ENCODE measurements around the gene CTXND1. TPM values are rescaled to one million over a fixed set of nuclear protein-coding genes. Genes with fewer than 3 reads are reported as not detected.
A peak's percentile ranks its signal among the peaks of the same experiment; 100 is the strongest.
"Not testable (repeated sequence)": the region's sequence is repeated elsewhere in the genome, so short reads cannot be mapped to it uniquely, and the experiment has no call there.

The CTXND1 gene
- polyA plus RNA-seq, 12 donors = 0.69 to 2.1 (median 0.93) TPM; not detected in 1

- DNase-seq = no peak
Measured at GRCh38 chr15:80160570-80161156, 91.3 kb downstream of the CTXND1 start.

- DNase-seq = no peak
Measured at GRCh38 chr15:80159811-80160569, 92.0 kb downstream of the CTXND1 start.

- no peak for DNase-seq
Measured at GRCh38 chr15:80159301-80159700, 92.7 kb downstream of the CTXND1 start.

DNA sequence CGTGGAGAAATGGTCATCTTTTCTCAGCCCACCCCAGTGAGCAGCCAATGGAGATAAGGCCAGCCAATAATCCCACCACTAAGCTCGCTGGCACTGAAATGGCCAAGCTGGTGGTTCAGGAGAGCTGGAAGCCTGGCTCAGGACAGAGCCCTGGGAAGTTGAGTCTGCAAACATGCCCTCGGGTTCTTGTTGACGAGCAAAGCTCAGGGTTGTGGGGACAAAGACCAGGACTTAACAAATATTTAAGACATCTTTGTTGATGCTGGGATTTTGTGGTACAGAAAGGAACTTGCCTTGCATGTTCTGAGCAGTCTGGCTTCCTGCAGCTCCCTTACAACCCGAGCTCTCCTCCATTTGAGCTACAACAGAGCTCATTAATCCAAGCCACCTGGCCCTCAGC lies 94.8 kb downstream of the CTXND1 start:
- no peak for DNase-seq

DNA sequence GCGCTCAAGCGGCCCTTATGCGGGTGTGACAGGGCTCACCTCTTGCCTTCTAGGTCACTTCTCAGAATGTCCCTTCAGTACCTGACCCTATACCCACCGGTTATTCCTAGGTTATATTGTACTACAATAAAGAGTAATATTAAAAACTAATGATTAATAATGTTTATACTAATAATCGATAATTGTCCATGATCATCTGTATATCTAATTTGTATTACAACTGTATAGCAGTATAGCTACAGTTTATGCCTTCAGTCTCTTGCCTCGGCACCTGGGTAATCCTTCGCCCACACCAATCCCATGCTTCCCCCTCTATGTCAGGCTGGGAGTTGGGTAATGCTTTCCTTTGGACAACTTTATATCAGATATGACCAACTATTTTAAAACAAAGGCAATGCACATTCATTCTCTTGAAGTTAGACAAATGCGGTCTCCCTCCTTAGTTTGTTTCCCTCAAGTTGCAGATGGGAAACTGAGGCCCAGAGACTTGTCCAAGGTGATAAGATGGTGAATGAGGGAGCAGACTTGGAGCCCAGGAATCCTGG lies 95.8 kb downstream of the CTXND1 start:
- DNase-seq = no peak

- not testable (repeated sequence) for DNase-seq
Measured at GRCh38 chr15:80155378-80156175, 96.4 kb downstream of the CTXND1 start.

- no peak for DNase-seq
Measured at GRCh38 chr15:80155001-80155377, 97.0 kb downstream of the CTXND1 start.

DNA sequence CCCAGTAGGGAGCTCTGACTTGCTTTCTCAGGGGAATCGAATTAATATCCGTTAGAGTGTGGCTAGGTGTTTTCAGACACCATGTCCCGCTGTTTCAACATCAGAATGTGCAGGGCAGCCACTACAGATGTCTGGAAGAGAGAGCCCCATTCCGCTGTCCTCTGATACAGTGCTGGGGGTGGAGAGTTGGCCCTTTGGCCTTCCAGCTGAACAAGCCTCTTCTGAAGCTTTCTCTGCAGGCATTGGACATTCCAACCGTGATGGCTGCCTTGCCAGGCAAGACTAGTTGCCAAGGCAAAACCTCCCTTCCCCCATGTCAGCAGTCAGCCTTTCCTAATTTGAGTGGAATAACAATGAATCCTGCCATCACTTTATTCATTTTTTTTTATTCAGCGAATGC lies 97.7 kb downstream of the CTXND1 start:
- DNase-seq = no peak

DNA sequence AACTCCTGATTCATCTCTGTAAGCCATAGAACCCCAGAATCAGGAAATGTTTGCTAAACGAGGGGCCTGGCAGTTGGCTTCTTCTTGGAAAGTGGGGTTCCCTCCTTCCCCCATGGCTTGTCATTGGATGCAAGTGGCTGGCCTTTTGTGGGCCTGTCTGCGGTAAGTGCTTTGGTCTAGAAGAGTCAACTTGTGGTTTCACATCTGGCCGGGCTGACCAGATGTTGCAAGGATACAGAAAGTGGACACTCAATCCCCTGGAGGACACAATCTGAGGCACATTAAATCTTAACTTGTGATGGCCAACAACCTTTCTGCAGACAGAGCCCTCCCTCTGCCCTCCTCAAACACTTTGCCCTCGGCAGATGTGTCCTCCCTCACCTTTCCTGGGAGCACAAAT lies 98.1 kb downstream of the CTXND1 start:
- DNase-seq = no peak

- DNase-seq = peak; percentile 61
Measured at GRCh38 chr15:80152896-80153876, 98.8 kb downstream of the CTXND1 start, which contains the start of gene FAH. TSS of gene FAH (plus strand) at chr15:80152999. CDS start at chr15:80153055, 56 bp downstream.

- peak; percentile 86 for DNase-seq
Measured at GRCh38 chr15:80152180-80152895, 99.7 kb downstream of the CTXND1 start.

GRCh38 chr15:80151576-80151975 lies 100.4 kb downstream of the CTXND1 start:
- DNase-seq = no peak

DNA sequence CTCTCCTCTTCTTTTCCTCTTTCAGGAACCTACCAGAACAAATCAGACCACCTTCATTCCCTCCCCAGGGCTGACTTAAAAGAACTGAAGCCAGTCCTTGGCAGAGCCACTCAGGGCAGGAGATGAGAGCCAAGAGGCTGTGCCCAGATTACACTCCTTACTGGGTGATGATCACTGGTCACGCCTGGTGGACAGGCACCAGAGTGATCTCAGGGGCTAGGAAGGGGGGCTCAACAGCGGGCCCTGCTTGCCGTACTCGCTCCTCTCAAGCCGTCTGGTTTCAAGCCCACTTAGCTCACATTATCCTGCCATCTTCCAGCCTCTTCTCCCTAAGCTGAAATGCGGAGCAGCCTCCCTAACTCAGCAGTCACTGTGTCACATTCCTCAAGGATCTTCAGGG lies 100.9 kb downstream of the CTXND1 start:
- no peak for DNase-seq

Other genes with a start within 250 kb of the CTXND1 start
- gene ZFAND6, start 192.5 kb downstream of the CTXND1 start, polyA plus RNA-seq (ENCODE audit: insufficient read length in 12 of 12) = 100 to 1,000 TPM in 10 of 12 donors, 10 to 100 TPM in 2; 96.8 to 736 (median 114) TPM
- gene FAH, start 99.2 kb downstream of the CTXND1 start, polyA plus RNA-seq (ENCODE audit: insufficient read length in 12 of 12) = 10 to 100 TPM in 8 of 12 donors, 1 to 10 TPM in 2, not detected in 2; 9.2 to 17.2 (median 11.7) TPM
- gene ARNT2, start 152.2 kb upstream of the CTXND1 start, polyA plus RNA-seq (ENCODE audit: insufficient read length in 12 of 12) = 10 to 100 TPM in 1 of 12 donors, 1 to 10 TPM in 10, not detected in 1; 6.5 to 11.3 (median 7.2) TPM

All from muscle of arm (tissue), 12 donors.